GM12878 (cell line): Measurements from ENCODE around the gene DNMT3B. TPM values are rescaled to one million over a fixed set of nuclear protein-coding genes. Genes with fewer than 3 reads are reported as not detected.
A peak's percentile ranks its signal among the peaks of the same experiment; 100 is the strongest.

Source experiments
- ATAC-seq: fragments of 200-7000 bp; cut with Tn5 transposase; 3 replicates; pipeline ENCODE4 v1.9.1; 2020; ENCODE audit warnings: mild to moderate bottlenecking, moderate library complexity
- BruUV-seq: library from RNA; stranded (reverse); fragments of 400-500 nt; replicated peaks from 2 replicates; lab custom pipeline; 2021; lab: Mats Ljungman, UMichigan
- CTCF ChIA-PET: fragments of 300-600 bp; sonication (Branson Sonifier 250); formaldehyde crosslinking; extraction: SDS; loops from one replicate; lab custom pipeline; 2021; ENCODE audit warnings: inconsistent platforms; lab: Yijun Ruan, JAX
- POLR2A ChIA-PET: fragments of 350-600 bp; formaldehyde crosslinking; extraction: SDS; loops from one replicate; lab custom pipeline; 2021; ENCODE audit warnings: inconsistent platforms; lab: Charles Lee
- RAD21 ChIA-PET: fragments of 300-600 bp; sonication (Branson Sonifier 250); formaldehyde crosslinking; loops from one replicate; lab custom pipeline; 2023; ENCODE audit warnings: antibody characterized with exemption; ENCODE audit not compliant: unreplicated experiment; lab: Charles Lee
- SMC1A ChIA-PET: fragments of 300-600 bp; sonication (Branson Sonifier 250); formaldehyde crosslinking; loops from one replicate; lab custom pipeline; 2023; ENCODE audit not compliant: unreplicated experiment, uncharacterized antibody; lab: Charles Lee
- DNase-seq: peaks from one replicate; pipeline ENCODE4 v3.0.0-alpha.2; 2011; ENCODE audit warnings: low read depth, low spot score
- FAIRE-seq: peaks from 3 replicates; lab custom pipeline; 2011; peaks lifted over from hg19 to GRCh38; lab: Jason Lieb, UNC
- H2AFZ ChIP-seq: 2 replicates; pipeline ENCODE4 v1.6.0; 2011; ENCODE audit warnings: low read depth, low read length, control low read depth; ENCODE audit not compliant: control insufficient read depth
- H3K27ac ChIP-seq: 2 replicates; pipeline ENCODE4 v1.5.1; 2011; ENCODE audit warnings: control low read depth; ENCODE audit not compliant: control insufficient read depth, insufficient read depth
- H3K27me3 ChIP-seq, 2 experiments: replicated peaks in 1 of 2; 2 replicates each; pipeline versions ENCODE4 v1.6.0 to v1.6.1; 2011; ENCODE audit warnings: low read length in 1 of 2; ENCODE audit not compliant: control insufficient read depth in 2 of 2, insufficient read depth in 2 of 2
- H3K36me3 ChIP-seq, 2 experiments: 2 replicates each; pipeline ENCODE4 v1.5.1; 2011; ENCODE audit warnings: low read length in 1 of 2; ENCODE audit not compliant: control insufficient read depth in 2 of 2, insufficient read depth in 2 of 2
- H3K4me1 ChIP-seq: 2 replicates; pipeline ENCODE4 v1.6.1; 2011; ENCODE audit warnings: mild to moderate bottlenecking, low read length, moderate library complexity, mixed read lengths; ENCODE audit not compliant: control insufficient read depth, insufficient read depth
- H3K4me2 ChIP-seq: 2 replicates; pipeline ENCODE4 v1.6.0; 2011; ENCODE audit warnings: control low read depth; ENCODE audit not compliant: control insufficient read depth, insufficient read depth
- H3K4me3 ChIP-seq: fragments of 200-600 bp; sonication (generic); 2 replicates; pipeline ENCODE4 v1.5.1; 2016
- H3K79me2 ChIP-seq: 2 replicates; pipeline ENCODE4 v1.6.0; 2011; ENCODE audit warnings: low read length; ENCODE audit not compliant: control insufficient read depth, insufficient read depth
- H3K9ac ChIP-seq: 2 replicates; pipeline ENCODE4 v1.8.0; 2011; ENCODE audit warnings: low read length, control low read depth, mixed read lengths; ENCODE audit not compliant: control insufficient read depth, insufficient read depth
- H3K9me3 ChIP-seq: replicated peaks from 3 replicates; pipeline ENCODE4 v1.5.1; 2011; ENCODE audit warnings: mild to moderate bottlenecking, low read length; ENCODE audit not compliant: control insufficient read depth, insufficient read depth
- H4K20me1 ChIP-seq: 2 replicates; pipeline ENCODE4 v1.6.0; 2011; ENCODE audit not compliant: control insufficient read depth, insufficient read depth
- CREM ChIP-seq: IDR thresholded peaks from 2 replicates; pipeline ENCODE4 v1.6.1; 2014; ENCODE audit warnings: antibody characterized with exemption, low read depth
- CTCF ChIP-seq, 3 experiments: IDR thresholded peaks in 2 of 3; conservative IDR thresholded peaks in 1 of 3; 2 replicates each; pipeline ENCODE4 v1.5.1; 2011; ENCODE audit warnings: low read depth in 3 of 3, low read length in 3 of 3, mild to moderate bottlenecking in 3 of 3, control low read depth in 2 of 3, moderate library complexity in 2 of 3, inconsistent platforms in 1 of 3, mixed read lengths in 1 of 3; ENCODE audit not compliant: control insufficient read depth in 2 of 3, insufficient read depth in 1 of 3; ENCODE audit errors: extremely low read depth in 1 of 3
- WGBS: methylation state at CpG from one replicate; pipeline ENCODE4 v1.1.6; 2016; ENCODE audit warnings: low lambda C conversion rate; ENCODE audit not compliant: insufficient replicate concordance, insufficient coverage; ENCODE audit errors: missing lambda C conversion rate; 5-methylcytosine and 5-hydroxymethylcytosine counted together
- in situ Hi-C: fragments of 300-500 bp; cut with MboI; formaldehyde crosslinking; loops from 9 replicates; pipeline ENCODE4 v1.14.3; 2018; ENCODE audit warnings: mixed read lengths
- intact Hi-C: fragments of 100-400 bp; cut with micrococcal nuclease; formaldehyde crosslinking; loops from one replicate; pipeline ENCODE4 v1.14.2; 2022; ENCODE audit not compliant: unreplicated experiment
- polyA plus RNA-seq, 11 experiments: library from polyadenylated mRNA; depleted of rRNA in 4 of 11; unstranded in 6 of 11; stranded (reverse) in 5 of 11; fragments of >200 nt; fragmentation: Nextera tagmentation in 4 of 11; fragmentation: Illumina TruSeq in 1 of 11; extraction: Ambion mirVana in 4 of 11; extraction: Trizol in 1 of 11; gene quantifications; 1 replicate in 1 of 11; 2 replicates in 10 of 11; pipeline versions ENCODE4 v1.2.1 to v1.2.3, GENCODE V29; 2011 to 2016; ENCODE audit warnings: inconsistent platforms in 2 of 11, missing spikeins in 2 of 11, low read depth in 1 of 11
- total RNA-seq, 4 experiments: library from RNA; depleted of rRNA in 3 of 4; stranded (reverse); fragments of >200 nt in 3 of 4; fragmentation: Illumina TruSeq in 1 of 4; extraction: Trizol in 1 of 4; gene quantifications; 2 replicates each; pipeline versions ENCODE4 v1.2.1 to v1.2.3, GENCODE V29; 2013 to 2021

Gene DNMT3B
- total and polyA plus RNA-seq, 10 of the 15 experiments (the other 5 are each of a cell fraction or from before 2014, with no cell fraction given) = 0.23 to 1.9 (median 1.1) TPM

GRCh38 chr20:32792731-32793458 is 30.7 kb downstream of the DNMT3B start:
- 71% methylated on average over 13 of the region's 13 CpGs for WGBS
- in situ Hi-C loops = no loop called here
- no peaks in the 10 kb centered on the region for H4K20me1 ChIP-seq
- H3K9ac ChIP-seq = no peak overlapping the region
- POLR2A ChIA-PET = interaction anchor here (0.6 kb wide), 2 partner anchors 27 to 163 kb away, joined by 3 to 4 read pairs; no protein-coding TSS in a partner anchor
- no peaks in the 10 kb centered on the region for H3K9me3 ChIP-seq
- peak overlapping the region; percentile 15; the same call in 1 of the 2 replicates for H3K27ac ChIP-seq
- H3K4me2 ChIP-seq = peak overlapping the region; percentile 28; the same call in 1 of the 2 replicates
- intact Hi-C loops = loop anchor here (5.0 kb wide), 3 partner anchors 39 to 499 kb away; no protein-coding TSS in a partner anchor
- ATAC-seq = no peak
- BruUV-seq = no TSS peak
- H3K4me3 ChIP-seq = no peak overlapping the region
- H3K36me3 ChIP-seq = no peaks in the 10 kb centered on the region
- RAD21 ChIA-PET = interaction anchor here (0.6 to 3.5 kb wide), 6 partner anchors 16 to 986 kb away, joined by 3 to 18 read pairs (median 4); partner anchors contain the start of gene MAPRE1
- no peak for DNase-seq
- no peak for FAIRE-seq
- H3K27me3 ChIP-seq = no peaks in the 10 kb centered on the region
- H2AFZ ChIP-seq = no peak overlapping the region; the same call in 1 of the 2 replicates
- TF ChIP-seq CTCF (IDR thresholded peaks at IDR 0.05 in 2 of 3, conservative IDR thresholded peaks at IDR 0.05 in 1 of 3; ENCODE audit: control insufficient read depth in 2 of 3, extremely low read depth in 1 of 3, insufficient read depth in 1 of 3, low read depth in 3 of 3, low read length in 3 of 3) (0 out of 6 replicates have a peak, but pooled peaks of 1 of the 3 experiments have one; percentile 9), CREM (no peak)
- TF ChIP-seq, all 136 proteins: peak for 1
- Histone ChIP-seq H3K4me1 (peaks cover 32% of the 10 kb centered on the region), H3K79me2 (no peaks in the 10 kb centered on the region)
- SMC1A ChIA-PET = interaction anchor here (0.6 to 2.1 kb wide), 8 partner anchors 10 to 303 kb away, joined by 3 to 8 read pairs (median 3); partner anchors contain the start of gene MAPRE1
- CTCF ChIA-PET = interaction anchor here (0.7 to 5.7 kb wide), 10 partner anchors 14 to 418 kb away, joined by 3 to 49 read pairs (median 4); partner anchors contain the start of gene C20orf203
